ENCODE results near the gene CDK11A.
A peak's percentile ranks its signal among the peaks of the same experiment; 100 is the strongest.
"Not testable (repeated sequence)": the region's sequence is repeated elsewhere in the genome, so short reads cannot be mapped to it uniquely, and the experiment has no call there.

CDK11A gene

GRCh38 chr1:1707241-1707640 is 16.9 kb downstream of the CDK11A start:
- H3K27ac ChIP-seq; H3K27me3 ChIP-seq; H3K4me1 ChIP-seq; H3K4me3 ChIP-seq; intact Hi-C loops (cut with DNase I; ENCODE audit: low total_unique reads); H3K9me3 ChIP-seq: not testable (repeated sequence)
- peaks cover 4 to 40% (median 22%) of the 10 kb centered on the region in 3 donors for H3K36me3 ChIP-seq
- peak in 1 of 2 donors; percentile 31 for DNase-seq

GRCh38 chr1:1705623-1706022 is 18.5 kb downstream of the CDK11A start:
- H3K9me3 ChIP-seq; H3K27me3 ChIP-seq; H3K4me3 ChIP-seq; intact Hi-C loops (cut with DNase I; ENCODE audit: low total_unique reads); H3K27ac ChIP-seq; DNase-seq; H3K4me1 ChIP-seq: not testable (repeated sequence)
- peaks cover 4 to 40% (median 22%) of the 10 kb centered on the region in 3 donors for H3K36me3 ChIP-seq

- peak in 1 of 2 donors; percentile 51 for DNase-seq
- H3K36me3 ChIP-seq: peaks cover 4 to 40% (median 22%) of the 10 kb centered on the region in 3 donors
- H3K27me3 ChIP-seq; H3K4me3 ChIP-seq; H3K27ac ChIP-seq; H3K9me3 ChIP-seq; H3K4me1 ChIP-seq; intact Hi-C loops (cut with DNase I; ENCODE audit: low total_unique reads): not testable (repeated sequence)
Observed at GRCh38 chr1:1704284-1704957, 19.7 kb downstream of the CDK11A start.

- intact Hi-C loops (cut with DNase I; ENCODE audit: low total_unique reads): no loop called here
- no peak overlapping the region for H3K4me3 ChIP-seq
- no peak for TF ChIP-seq CTCF (IDR thresholded peaks at IDR 0.05)
- H3K27me3 ChIP-seq: no peaks in the 10 kb centered on the region
- no peaks in the 10 kb centered on the region for H3K4me1 ChIP-seq
- H3K9me3 ChIP-seq: no peaks in the 10 kb centered on the region
- H3K27ac ChIP-seq: no peak overlapping the region
- H3K36me3 ChIP-seq: peaks cover 4 to 40% (median 22%) of the 10 kb centered on the region in 3 donors
- DNase-seq: peak in 1 of 2 donors; percentile 54
Observed at GRCh38 chr1:1703796-1704195, 20.4 kb downstream of the CDK11A start.

GRCh38 chr1:1702506-1702905 is 21.7 kb downstream of the CDK11A start:
- H3K4me3 ChIP-seq; H3K27me3 ChIP-seq; H3K9me3 ChIP-seq; intact Hi-C loops (cut with DNase I; ENCODE audit: low total_unique reads); H3K4me1 ChIP-seq; H3K27ac ChIP-seq: not testable (repeated sequence)
- H3K36me3 ChIP-seq: peaks cover 4 to 36% (median 22%) of the 10 kb centered on the region in 3 donors
- DNase-seq: peak in 1 of 2 donors; percentile 12

GRCh38 chr1:1700557-1700956 is 23.6 kb downstream of the CDK11A start:
- H3K27me3 ChIP-seq; H3K9me3 ChIP-seq; H3K27ac ChIP-seq; H3K4me1 ChIP-seq; DNase-seq; H3K4me3 ChIP-seq; intact Hi-C loops (cut with DNase I; ENCODE audit: low total_unique reads): not testable (repeated sequence)
- peaks cover 4 to 19% (median 14%) of the 10 kb centered on the region in 3 donors for H3K36me3 ChIP-seq

GRCh38 chr1:1700067-1700466 is 24.1 kb downstream of the CDK11A start:
- H3K4me1 ChIP-seq; H3K27ac ChIP-seq; H3K4me3 ChIP-seq; H3K9me3 ChIP-seq; DNase-seq; intact Hi-C loops (cut with DNase I; ENCODE audit: low total_unique reads); H3K27me3 ChIP-seq: not testable (repeated sequence)
- H3K36me3 ChIP-seq: peaks cover 4 to 17% (median 14%) of the 10 kb centered on the region in 3 donors

GRCh38 chr1:1699061-1699460 is 25.1 kb downstream of the CDK11A start:
- H3K27me3 ChIP-seq; H3K36me3 ChIP-seq; intact Hi-C loops (cut with DNase I; ENCODE audit: low total_unique reads); H3K9me3 ChIP-seq; H3K4me3 ChIP-seq; H3K27ac ChIP-seq; H3K4me1 ChIP-seq: not testable (repeated sequence)
- peak in 1 of 2 donors; percentile 42 for DNase-seq

- H3K27ac ChIP-seq; intact Hi-C loops (cut with DNase I; ENCODE audit: low total_unique reads): not testable (repeated sequence)
- DNase-seq: peak in 1 of 2 donors; percentile 45
Observed at GRCh38 chr1:1697358-1698183, 26.6 kb downstream of the CDK11A start.

GRCh38 chr1:1696431-1697357 is 27.5 kb downstream of the CDK11A start:
- intact Hi-C loops (cut with DNase I; ENCODE audit: low total_unique reads); H3K4me3 ChIP-seq; H3K27me3 ChIP-seq; H3K9me3 ChIP-seq; H3K27ac ChIP-seq; H3K36me3 ChIP-seq; H3K4me1 ChIP-seq: not testable (repeated sequence)
- peak in 1 of 2 donors; percentile 44 for DNase-seq

More at GRCh38 chr1:1697358-1698183, 26.6 kb downstream of the CDK11A start:
- not testable (repeated sequence) for H3K9me3 ChIP-seq, H3K27me3 ChIP-seq, H3K4me3 ChIP-seq, H3K4me1 ChIP-seq, H3K36me3 ChIP-seq

- H3K27me3 ChIP-seq, H3K36me3 ChIP-seq, H3K9me3 ChIP-seq: not testable (repeated sequence)
- peak within 1 kb of the TSS; percentile 82 to 86 for H3K27ac ChIP-seq
- intact Hi-C loops (cut with DNase I; ENCODE audit: low total_unique reads): loop anchor here (5.0 kb wide), 1 partner anchor 54 kb away; no protein-coding TSS in a partner anchor
- H3K4me1 ChIP-seq: peaks cover 0 to 17% (median 2%) of the 10 kb centered on the region in 4 donors
- DNase-seq: peak; percentile 91 to 97
- peak within 1 kb of the TSS; percentile 59 to 87 for H3K4me3 ChIP-seq
Observed at GRCh38 chr1:1692714-1693647, 31.2 kb downstream of the CDK11A start, which contains the start of gene SLC35E2B. Gene SLC35E2B (minus strand): TSS chr1:1692795. CDS start chr1:1676699, 16,096 bp downstream.

All from tibial artery (tissue), 4 donors.